ENCODE data around the gene BABAM2.

The BABAM2 gene

GRCh38 chr2:28178946-28179345 is 288.4 kb downstream of the BABAM2 start:
- Histone ChIP-seq H4K20me1 (ENCODE audit: insufficient read depth, low read length) (no peaks in the 10 kb centered on the region), H3K9ac (ENCODE audit: low read depth, low read length) (no peak overlapping the region), H2AFZ (ENCODE audit: low read depth, low read length) (no peak overlapping the region), H3K4me3 (ENCODE audit: low read depth in 1 of 2, low read length in 2 of 2) (no peak overlapping the region), H3K36me3 (ENCODE audit: insufficient read depth, low read length) (peaks cover 11% of the 10 kb centered on the region; the same call in 1 of the 2 replicates), H3K4me1 (ENCODE audit: insufficient read depth, low read length) (no peaks in the 10 kb centered on the region), H3K4me2 (ENCODE audit: insufficient read depth, low read length) (no peak overlapping the region), H3K27me3 (ENCODE audit: insufficient read depth, low read length, poor library complexity) (no peaks in the 10 kb centered on the region), H3K27ac (ENCODE audit: low read length) (no peak overlapping the region), H3K79me2 (ENCODE audit: insufficient read depth, low read length) (no peaks in the 10 kb centered on the region), H3K9me3 (ENCODE audit: insufficient read depth, low read length, severe bottlenecking) (peaks cover 20% of the 10 kb centered on the region)
- TF ChIP-seq CTCF (IDR thresholded peaks at IDR 0.05; ENCODE audit: borderline replicate concordance, extremely low read depth, low read length, poor library complexity, severe bottlenecking) (no peak), EZH2 (IDR thresholded peaks at IDR 0.05; ENCODE audit: borderline replicate concordance, low read depth, low read length, severe bottlenecking) (no peak)
- DNase-seq (no peak), ATAC-seq (ENCODE audit: insufficient read depth, low read depth) (no peak)

DNA sequence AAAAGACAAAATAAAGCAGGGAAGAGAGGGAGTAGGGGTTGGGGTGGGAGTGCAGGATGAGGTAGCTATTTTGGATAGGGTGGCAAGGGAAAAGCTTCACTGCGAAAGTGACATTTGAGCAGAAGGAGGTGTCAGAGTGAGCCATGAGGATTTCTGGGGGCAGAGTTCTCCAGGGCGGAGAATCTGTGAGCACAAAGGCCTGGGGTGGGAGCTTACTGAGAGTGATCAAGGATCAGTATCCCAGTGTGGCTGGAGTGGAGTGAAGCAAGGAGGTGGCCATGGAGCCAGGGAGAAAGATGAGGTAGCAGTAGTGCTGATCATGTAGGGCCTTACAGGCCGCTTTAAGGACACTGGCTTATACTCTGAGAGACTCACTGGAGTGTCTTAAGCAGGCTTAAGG is 291.3 kb downstream of the BABAM2 start:
- H4K20me1 ChIP-seq (ENCODE audit: insufficient read depth, low read length), result no peaks in the 10 kb centered on the region
- H3K9me3 ChIP-seq (ENCODE audit: insufficient read depth, low read length, severe bottlenecking), result peaks cover 6% of the 10 kb centered on the region
- H2AFZ ChIP-seq (ENCODE audit: low read depth, low read length), result no peak overlapping the region
- DNase-seq (no peak), ATAC-seq (ENCODE audit: insufficient read depth, low read depth) (no peak)
- H3K4me2 ChIP-seq (ENCODE audit: insufficient read depth, low read length), result no peak overlapping the region
- no peaks in the 10 kb centered on the region for H3K36me3 ChIP-seq (ENCODE audit: insufficient read depth, low read length)
- no peak for TF ChIP-seq CTCF (IDR thresholded peaks at IDR 0.05; ENCODE audit: borderline replicate concordance, extremely low read depth, low read length, poor library complexity, severe bottlenecking)
- TF ChIP-seq EZH2 (IDR thresholded peaks at IDR 0.05; ENCODE audit: borderline replicate concordance, low read depth, low read length, severe bottlenecking), result no peak
- no peak overlapping the region for H3K9ac ChIP-seq (ENCODE audit: low read depth, low read length)
- no peak overlapping the region for H3K4me3 ChIP-seq (ENCODE audit: low read depth in 1 of 2, low read length in 2 of 2)
- H3K27ac ChIP-seq (ENCODE audit: low read length), result no peak overlapping the region
- H3K27me3 ChIP-seq (ENCODE audit: insufficient read depth, low read length, poor library complexity), result no peaks in the 10 kb centered on the region
- no peaks in the 10 kb centered on the region for H3K4me1 ChIP-seq (ENCODE audit: insufficient read depth, low read length)
- H3K79me2 ChIP-seq (ENCODE audit: insufficient read depth, low read length), result no peaks in the 10 kb centered on the region

- Histone ChIP-seq H3K27ac (ENCODE audit: low read length) (no peak overlapping the region), H4K20me1 (ENCODE audit: insufficient read depth, low read length) (no peaks in the 10 kb centered on the region), H3K9me3 (ENCODE audit: insufficient read depth, low read length, severe bottlenecking) (peaks cover under 1% of the 10 kb centered on the region), H3K36me3 (ENCODE audit: insufficient read depth, low read length) (no peaks in the 10 kb centered on the region), H3K27me3 (ENCODE audit: insufficient read depth, low read length, poor library complexity) (no peaks in the 10 kb centered on the region), H3K4me3 (ENCODE audit: low read depth in 1 of 2, low read length in 2 of 2) (no peak overlapping the region), H3K79me2 (ENCODE audit: insufficient read depth, low read length) (no peaks in the 10 kb centered on the region), H3K9ac (ENCODE audit: low read depth, low read length) (no peak overlapping the region), H3K4me2 (ENCODE audit: insufficient read depth, low read length) (no peak overlapping the region), H3K4me1 (ENCODE audit: insufficient read depth, low read length) (no peaks in the 10 kb centered on the region), H2AFZ (ENCODE audit: low read depth, low read length) (no peak overlapping the region)
- DNase-seq (no peak), ATAC-seq (ENCODE audit: insufficient read depth, low read depth) (no peak)
- TF ChIP-seq EZH2 (IDR thresholded peaks at IDR 0.05; ENCODE audit: borderline replicate concordance, low read depth, low read length, severe bottlenecking) (no peak), CTCF (IDR thresholded peaks at IDR 0.05; ENCODE audit: borderline replicate concordance, extremely low read depth, low read length, poor library complexity, severe bottlenecking) (no peak)
These were observed 291.8 kb downstream of the BABAM2 start for GRCh38 chr2:28182348-28182747.

DNA sequence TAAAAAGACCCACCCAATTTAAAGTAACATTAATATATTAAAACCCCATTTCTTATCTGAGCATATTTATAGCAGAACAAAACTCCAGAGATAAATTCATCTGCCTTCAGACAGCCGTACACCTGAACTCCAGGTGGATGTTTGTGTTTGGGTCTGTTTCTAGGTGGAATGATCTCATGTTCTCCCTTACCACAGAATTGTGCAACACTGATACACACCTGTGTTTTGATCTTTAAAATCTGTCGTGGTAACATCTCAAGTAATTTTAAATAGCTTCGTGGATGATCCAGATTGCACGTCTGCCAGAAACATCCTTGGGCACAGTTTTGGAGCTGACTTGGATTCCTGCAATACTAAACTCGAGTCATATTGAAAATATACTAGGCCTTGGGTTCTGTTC is 294.6 kb downstream of the BABAM2 start:
- no peak overlapping the region for H3K4me2 ChIP-seq (ENCODE audit: insufficient read depth, low read length)
- no peaks in the 10 kb centered on the region for H3K79me2 ChIP-seq (ENCODE audit: insufficient read depth, low read length)
- no peak overlapping the region for H2AFZ ChIP-seq (ENCODE audit: low read depth, low read length)
- no peak for DNase-seq
- H3K9me3 ChIP-seq (ENCODE audit: insufficient read depth, low read length, severe bottlenecking), result no peaks in the 10 kb centered on the region
- H3K27me3 ChIP-seq (ENCODE audit: insufficient read depth, low read length, poor library complexity), result no peaks in the 10 kb centered on the region
- H3K4me1 ChIP-seq (ENCODE audit: insufficient read depth, low read length), result no peaks in the 10 kb centered on the region
- no peak for TF ChIP-seq CTCF (IDR thresholded peaks at IDR 0.05; ENCODE audit: borderline replicate concordance, extremely low read depth, low read length, poor library complexity, severe bottlenecking)
- no peak for TF ChIP-seq EZH2 (IDR thresholded peaks at IDR 0.05; ENCODE audit: borderline replicate concordance, low read depth, low read length, severe bottlenecking)
- no peak overlapping the region for H3K4me3 ChIP-seq (ENCODE audit: low read depth in 1 of 2, low read length in 2 of 2)
- no peak for ATAC-seq (ENCODE audit: insufficient read depth, low read depth)
- no peak overlapping the region for H3K9ac ChIP-seq (ENCODE audit: low read depth, low read length)
- H4K20me1 ChIP-seq (ENCODE audit: insufficient read depth, low read length), result no peaks in the 10 kb centered on the region
- no peaks in the 10 kb centered on the region for H3K36me3 ChIP-seq (ENCODE audit: insufficient read depth, low read length)
- H3K27ac ChIP-seq (ENCODE audit: low read length), result no peak overlapping the region

All from DND-41 (cell line).